Measurements from ENCODE around the gene SPRR2F.
"Not testable (repeated sequence)": the region's sequence is repeated elsewhere in the genome, so short reads cannot be mapped to it uniquely, and the experiment has no call there.

Gene SPRR2F, protein sequence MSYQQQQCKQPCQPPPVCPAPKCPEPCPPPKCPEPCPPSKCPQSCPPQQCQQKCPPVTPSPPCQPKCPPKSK
- 0 reads per million in 4 experiments for total RNA-seq

DNA sequence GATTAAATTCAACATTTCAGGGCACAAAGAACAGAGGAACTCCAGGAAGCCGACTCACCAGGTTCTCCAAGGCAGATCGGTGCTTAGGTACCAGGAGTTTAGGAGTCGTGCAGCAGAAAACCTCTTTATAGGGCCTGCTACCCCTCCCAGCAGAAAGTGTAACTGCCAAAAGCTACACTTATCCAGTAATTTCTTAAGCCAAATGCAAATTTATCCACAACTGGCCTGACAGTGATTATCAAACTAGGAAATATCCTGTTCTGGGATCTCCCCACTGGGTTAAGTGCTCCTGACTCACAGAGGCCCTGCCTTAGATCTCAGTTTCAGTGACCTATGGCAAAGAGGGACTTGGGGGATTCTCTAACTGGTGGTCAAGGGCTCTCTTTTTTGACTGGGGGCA is at the start of gene SPRR2F:
SPRR2F (minus strand) TSS at position 101 of the 400 bp plus-strand sequence. CDS start 783 bp downstream, outside the sequence.
- no peak for DNase-seq

DNA sequence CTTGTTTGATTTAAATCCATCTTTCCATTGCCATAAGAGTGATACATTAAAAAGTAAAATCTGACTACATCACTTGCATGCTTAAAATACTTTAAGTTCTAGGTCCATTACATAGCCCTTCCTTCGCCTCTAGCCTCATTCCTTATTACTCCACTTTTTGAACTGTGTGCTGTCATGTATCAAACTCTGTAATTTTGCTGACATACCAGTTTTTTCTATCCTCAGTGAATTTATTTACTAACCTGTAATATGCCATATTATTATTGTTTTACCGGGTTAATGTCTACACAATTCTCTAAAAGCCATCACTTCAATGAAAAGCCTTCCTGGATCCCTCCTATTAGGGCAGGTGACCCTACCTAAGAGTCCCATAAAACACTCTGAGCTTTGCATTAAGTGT is 42.2 kb upstream of the SPRR2F start:
- DNase-seq, result no peak

DNA sequence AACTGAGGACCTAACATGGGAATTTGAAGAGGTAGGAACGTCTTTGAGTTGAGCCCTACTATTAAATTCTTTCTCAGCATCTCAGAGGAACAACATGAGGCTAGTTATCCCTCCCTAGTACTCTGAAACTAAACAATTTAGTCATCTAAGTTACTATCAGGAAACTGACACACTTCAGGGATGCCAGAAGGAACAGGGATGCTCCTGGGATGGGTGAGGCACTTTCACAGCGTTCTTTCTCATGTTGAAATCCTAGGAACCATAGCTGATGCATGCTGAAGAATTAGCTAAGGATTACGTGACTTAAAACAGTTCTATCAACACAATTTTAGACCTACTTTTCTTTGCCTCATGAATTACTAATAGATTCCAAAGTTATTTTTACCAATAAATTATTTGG is 39.2 kb upstream of the SPRR2F start:
- no peak for DNase-seq

DNA sequence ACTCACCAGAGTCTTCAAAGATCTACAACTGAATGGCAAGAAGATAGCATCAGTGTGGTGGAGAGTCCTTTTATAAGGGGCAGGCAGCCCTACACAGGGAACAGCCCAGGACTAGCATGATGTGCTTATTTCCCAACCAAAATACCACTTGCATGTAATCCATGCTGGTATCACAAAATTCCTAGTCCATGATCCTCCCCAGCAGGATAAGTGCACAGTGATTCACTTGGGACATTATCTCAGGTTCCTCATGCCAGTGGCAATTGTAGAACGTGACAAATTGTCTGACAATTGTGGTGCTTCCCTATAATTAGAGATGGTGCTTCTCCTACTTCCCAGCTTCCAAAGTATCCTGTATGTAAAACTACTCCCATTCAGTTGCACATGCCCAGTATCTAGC is 37.5 kb upstream of the SPRR2F start, which contains the start of gene SPRR2G:
SPRR2G (minus strand) TSS at position 45 of the 400 bp plus-strand sequence. CDS start 780 bp downstream, outside the sequence.
- no peak for DNase-seq

DNA sequence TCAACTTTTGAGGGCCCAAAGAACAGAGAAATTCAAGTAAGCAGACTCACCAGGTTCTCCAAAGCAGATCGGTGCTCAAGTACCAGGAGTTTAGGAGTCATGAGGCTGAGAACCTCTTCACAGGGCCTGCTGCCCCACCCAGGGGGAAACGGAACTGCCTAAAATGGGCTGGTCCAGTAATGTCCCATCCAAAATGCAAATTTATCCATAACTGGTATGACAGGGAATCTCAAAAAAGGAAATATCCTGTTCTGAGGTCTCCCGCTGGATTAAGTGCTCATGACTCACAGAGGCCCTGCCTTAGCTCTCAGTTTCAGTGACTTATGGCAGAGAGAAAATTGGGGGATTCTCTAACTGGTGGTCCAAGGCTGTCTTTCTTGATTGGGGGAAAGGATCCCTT is 28.1 kb upstream of the SPRR2F start:
- DNase-seq, result no peak

DNA sequence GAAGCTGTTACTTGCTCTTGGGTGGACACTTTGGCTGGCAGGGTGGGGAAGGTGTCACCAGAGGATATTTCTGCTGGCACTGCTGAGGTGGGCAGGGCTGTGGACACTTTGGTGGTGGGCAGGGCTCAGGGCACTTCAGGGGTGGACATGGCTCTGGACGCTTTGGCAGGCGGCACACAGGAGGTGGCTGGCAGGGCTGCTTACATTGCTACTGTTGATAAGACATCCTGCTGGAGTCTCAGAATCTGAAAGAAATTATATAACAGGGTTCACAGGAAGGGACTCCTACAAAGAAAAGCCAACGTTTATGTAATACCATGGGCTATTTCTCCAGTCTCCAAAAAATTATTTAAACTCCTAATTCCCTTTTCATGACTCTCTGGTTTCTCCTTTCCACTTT is 27.2 kb upstream of the SPRR2F start:
- no peak for DNase-seq

DNA sequence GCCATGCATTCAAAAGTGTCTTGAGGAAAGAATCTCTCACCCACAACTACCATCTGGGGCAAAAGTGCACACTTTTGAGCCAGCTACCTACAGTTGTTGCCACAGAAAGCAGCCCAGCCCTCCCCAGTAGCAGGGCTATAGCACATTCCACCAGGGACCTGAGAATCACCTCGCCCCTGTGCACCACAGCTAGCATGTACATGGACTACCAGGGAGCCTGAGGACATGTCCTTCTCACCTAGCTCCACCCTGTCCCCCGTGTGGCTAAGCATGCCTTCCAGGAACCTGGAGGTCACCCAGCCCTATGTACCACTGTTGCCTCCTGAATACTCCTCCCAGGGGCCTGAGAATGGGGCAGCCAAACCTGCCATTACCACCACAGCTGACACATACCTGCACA is 20.4 kb upstream of the SPRR2F start:
- no peak for DNase-seq

DNA sequence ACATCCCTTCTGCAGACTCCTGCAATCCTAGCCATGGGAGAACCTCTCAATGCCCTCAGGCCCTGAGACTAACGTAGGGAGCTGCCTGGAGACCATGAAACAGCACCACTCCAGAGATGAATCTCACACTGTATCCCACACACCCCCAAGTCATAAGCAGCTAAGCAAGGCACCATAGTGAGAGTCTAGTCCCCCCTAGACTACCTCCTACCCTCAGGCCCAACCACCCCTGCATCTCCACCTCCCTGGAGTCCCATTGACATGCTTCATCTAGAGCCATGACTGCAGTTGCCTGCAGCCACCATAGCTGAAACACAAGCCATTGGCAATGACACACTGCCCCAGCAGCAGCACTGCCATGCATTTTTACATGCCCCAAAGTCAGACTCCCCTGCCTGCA is 20.0 kb upstream of the SPRR2F start:
- DNase-seq, result no peak

DNA sequence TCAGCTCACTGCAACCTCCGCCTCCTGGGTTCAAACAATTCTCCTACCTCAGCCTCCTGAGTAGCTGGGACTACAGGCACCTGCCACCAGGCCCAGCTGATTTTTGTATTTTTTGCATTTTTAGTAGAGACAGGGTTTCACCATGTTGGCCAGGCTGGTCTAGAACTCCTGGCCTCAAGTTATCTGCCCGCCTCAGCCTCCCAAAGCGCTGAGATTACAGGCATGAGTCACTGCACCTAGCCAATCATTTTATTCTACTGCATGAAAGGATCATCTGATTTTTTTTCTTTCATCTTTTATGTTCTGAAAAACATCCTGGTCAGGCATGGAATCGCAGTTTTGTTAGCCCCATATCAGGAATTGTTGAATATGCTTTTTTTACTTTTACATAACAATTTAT is 15.4 kb upstream of the SPRR2F start:
- not testable (repeated sequence) for DNase-seq

DNA sequence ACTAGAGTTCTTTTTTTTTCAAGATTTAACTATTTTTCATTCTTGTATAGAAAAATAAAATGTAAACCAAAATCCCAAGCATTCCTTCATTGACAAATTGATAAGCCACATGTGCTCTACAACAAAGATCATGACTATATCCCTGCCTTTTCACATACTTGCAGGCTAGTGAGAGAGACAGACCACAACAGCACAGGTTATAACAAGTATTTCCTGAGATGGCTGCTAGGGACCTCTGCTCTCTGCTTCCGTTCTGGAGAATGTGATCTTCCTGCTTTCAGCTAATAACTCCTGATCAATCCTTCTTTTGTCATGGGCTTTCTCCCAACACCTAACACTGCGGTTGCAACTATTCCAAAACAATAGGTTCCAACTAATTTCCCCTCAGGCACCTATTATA is 14.0 kb upstream of the SPRR2F start:
- DNase-seq, result no peak

DNA sequence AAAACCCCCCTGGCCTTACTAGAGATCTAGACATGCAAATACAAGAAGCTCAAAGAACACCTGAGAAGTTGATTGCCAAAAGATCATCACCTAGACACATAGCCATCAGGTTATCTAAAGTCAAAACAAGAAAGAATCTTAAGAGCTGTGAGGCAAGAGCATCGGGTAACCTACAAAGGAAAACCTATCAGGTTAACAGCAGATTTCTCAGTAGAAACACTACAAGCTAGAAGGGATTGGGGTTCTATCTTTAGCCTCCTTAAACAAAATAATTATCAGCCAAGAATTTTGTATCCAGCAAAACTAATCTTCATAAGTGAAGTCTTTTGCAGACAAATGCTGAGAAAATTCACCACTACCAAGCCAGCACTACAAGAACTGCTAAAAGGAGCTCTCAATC is 12.2 kb upstream of the SPRR2F start:
- DNase-seq, result no peak

DNA sequence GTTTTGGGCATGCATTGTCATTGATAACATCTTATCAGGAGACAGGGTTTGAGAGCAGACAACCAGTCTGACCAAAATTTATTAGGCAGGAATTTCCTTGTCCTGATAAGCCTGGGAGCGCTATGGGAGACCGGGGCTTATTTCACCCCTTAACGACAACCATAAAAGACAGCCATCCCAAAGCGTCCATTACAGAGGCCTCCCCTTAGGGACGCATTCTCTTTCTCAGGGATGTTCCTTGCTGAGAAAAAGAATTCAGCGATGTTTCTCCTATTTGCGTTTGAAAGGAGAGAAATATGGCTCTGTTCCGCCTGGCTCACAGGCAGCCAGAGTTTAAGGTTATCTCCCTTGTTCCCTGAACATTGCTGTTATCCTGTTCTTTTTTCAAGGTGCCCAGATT is 10.5 kb upstream of the SPRR2F start:
- DNase-seq, result not testable (repeated sequence)

DNA sequence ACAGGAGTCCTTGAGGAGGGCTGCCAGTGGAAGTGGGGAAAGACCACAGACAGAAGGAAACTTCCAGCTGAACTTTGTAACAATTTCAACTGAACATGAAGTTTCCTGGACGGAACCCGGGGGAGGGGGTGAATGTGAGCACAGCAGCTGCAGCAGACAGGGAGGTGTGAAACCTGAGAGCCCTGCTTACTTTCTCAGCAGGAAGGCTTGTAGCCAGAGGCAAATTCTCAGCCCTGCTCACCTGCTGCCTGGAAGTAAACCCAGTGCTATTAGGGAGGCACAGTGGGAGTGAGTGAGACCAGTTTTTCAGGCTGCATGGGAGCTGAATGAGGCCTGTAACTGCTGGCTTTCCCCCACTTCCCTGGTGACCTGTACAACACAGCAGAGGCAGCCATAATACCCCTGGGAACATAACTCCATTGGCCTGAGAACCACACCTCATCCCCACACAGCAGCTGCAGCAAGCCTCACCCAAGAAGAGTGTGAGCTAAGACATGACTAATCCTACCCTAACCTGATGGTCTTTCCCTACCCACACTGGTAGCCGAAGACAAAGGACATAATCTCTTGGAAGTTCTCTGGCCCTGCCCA is 9.6 kb upstream of the SPRR2F start:
- no peak for DNase-seq

DNA sequence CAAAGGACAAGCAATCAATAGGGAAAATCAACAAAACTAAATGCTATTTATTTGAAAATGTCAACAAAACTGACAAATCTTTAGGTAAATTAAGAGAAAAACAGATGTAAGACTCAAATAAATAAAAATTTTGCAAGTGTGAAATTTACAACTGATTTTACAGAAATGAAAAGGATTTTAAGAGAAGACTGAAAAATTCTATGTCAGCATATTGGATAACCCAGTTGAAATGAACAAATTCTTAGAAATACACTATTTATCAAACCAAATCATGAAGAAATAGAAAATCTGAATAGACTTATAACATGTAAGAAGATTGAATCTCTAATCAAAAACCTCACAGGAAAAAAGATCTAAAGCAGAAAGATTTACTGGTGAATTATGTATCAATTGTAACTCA is 7.6 kb upstream of the SPRR2F start:
- DNase-seq, result no peak

DNA sequence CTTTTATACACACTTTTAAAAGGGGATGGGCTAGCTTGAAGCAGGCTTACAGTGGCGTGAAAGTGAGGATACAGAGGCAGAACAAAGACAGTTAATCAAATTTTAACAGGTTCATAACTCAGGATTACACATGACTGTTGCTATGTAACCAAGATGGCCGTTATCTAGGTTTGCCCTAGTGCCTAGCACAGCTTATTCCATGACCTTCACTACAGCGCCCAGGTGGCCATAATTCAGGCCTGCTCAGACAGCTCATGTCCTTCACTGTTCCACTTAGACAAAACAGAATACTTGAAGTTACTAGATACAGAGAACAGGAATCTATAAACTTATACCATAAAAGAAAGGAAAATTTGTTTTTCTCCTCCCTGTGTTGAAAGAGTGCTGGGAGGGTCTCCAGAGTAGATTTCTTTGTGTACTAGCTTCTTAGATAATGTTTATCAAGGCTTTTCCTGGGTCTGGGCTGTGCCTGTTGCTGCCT is 6.2 kb upstream of the SPRR2F start:
- DNase-seq, result no peak

DNA sequence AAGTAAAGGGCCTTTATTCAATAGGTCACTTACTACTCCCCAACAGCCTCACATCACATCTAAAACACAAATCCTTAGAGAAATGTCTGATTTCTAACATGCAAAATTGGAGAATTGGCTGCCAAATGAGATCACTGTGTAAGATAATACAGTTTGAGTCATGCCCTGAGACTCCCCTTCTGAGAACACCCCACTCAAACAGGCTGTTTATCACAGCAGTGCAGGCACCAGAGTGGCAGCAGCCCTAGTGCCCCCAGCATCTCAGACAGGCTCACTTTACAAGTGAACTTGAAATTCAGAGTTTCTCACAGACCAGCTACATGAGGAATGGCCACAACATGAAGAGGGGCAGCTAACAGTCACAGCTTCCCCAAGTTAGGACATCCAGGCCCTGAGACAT is 1.9 kb upstream of the SPRR2F start:
- DNase-seq, result not testable (repeated sequence)

DNA sequence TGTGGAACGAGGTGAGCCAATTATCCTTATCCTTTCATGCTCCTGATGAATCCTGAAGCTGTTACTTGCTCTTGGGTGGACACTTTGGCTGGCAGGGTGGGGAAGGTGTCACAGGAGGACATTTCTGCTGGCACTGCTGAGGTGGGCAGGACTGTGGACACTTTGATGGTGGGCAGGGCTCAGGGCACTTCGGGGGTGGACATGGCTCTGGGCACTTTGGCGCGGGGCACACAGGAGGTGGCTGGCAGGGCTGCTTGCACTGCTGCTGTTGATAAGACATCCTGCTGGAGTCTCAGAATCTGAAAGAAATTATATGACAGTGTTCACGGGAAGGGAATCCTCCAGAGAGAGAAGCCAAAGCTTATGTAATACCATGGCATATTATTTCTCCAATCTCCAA is 862 bp downstream of the SPRR2F start:
- DNase-seq, result not testable (repeated sequence)

DNA sequence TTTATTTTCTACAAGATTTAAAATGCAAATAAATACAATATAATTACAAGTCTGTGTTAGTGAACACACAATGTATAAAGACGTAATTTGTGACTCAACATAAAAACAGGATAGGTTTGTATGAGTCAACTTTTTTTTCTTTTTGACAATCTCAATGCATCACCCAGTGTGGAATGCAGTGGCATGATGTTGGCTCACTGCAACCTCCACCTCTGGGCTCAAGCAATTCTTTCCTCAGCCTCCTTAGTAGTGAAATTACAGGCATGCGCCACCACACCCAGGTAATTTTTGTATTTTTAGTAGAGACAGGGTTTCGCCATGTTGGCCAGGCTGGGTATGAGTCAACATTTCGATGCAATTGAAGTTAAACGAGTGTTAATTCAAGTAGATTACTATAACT is 13.1 kb downstream of the SPRR2F start:
- DNase-seq, result no peak

DNA sequence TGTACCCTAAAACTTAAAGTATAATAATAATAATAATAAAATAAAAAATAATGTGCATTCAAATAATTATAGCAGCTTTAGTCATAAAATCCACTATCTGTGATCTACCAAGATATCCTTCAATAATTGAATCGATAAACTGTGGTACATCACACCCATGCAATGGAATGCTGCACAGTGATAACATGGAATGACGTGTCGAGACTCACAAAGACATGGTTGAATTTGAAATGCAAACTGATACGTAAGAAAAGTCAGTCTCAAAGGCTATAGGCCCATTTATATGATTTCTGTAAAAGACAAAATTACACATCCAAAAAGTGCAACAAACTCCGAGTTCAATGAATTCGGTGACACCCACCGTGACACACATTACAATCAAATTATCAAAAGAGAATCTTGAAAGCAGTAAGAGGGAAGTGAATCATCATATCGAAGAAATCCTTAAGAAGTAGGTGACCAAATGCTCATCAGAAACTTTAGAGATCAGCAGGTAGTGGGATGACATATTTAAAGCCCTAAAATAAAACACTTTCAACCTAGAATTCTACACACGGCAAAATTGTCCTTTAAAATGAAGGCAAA is 13.8 kb downstream of the SPRR2F start:
- DNase-seq, result no peak

DNA sequence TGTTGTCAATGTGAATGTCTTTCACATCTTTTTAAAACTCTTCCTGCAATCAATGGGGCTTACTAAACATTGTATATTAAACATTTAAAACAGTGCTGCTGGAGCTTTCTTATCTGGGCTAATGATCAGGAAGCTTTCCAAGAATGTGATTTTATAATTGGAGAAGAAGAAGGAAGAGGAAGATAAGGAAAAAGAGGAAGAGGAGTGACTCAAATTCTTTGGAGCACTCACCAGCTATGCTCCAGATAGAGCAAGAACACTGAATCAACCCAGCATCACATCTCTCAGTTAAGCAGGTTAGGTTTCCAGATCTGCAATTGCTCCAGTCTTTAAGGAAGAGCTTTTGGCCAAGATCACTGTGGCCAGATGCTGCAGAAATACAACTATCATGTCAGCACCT is 17.6 kb downstream of the SPRR2F start:
- DNase-seq, result no peak

DNA sequence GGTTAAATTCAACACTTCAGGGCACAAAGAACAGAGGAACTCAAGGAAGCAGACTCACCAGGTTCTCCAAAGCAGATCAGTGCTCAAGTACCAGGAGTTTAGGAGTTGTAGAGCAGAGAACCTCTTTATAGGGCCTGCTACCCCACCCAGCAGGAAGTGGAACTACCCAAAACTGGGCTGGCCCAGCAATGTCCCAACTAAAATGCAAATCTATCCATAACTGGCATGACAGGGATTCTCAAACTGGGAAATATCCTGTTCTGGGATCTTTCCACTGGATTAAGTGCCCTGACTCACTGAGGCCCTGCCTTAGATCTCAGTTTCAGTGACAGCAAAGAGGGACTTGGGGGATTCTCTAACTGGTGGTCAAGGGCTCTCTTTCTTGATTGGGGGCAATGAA is 18.9 kb downstream of the SPRR2F start, which contains the start of gene SPRR2E:
SPRR2E (minus strand) TSS at position 101 of the 400 bp plus-strand sequence. CDS start 775 bp downstream, outside the sequence.
- DNase-seq, result no peak

DNA sequence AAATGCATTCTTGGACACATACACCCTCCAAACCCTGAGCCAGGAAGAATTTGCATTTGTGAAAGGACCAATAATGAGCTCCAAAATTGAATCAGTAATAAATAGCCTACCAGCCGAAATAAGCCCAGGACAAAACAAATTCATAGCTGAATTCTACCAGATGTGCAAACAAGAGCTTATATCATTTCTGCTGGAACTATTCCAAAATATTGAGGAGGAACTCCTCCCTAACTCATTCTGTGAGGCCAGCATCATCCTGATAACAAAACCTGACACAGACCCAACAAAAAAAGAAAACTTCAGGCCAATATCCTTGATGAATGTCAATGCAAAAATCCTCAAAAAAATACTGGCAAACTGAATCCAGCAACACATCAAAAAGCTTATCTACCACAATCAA is 25.7 kb downstream of the SPRR2F start:
- DNase-seq, result no peak

DNA sequence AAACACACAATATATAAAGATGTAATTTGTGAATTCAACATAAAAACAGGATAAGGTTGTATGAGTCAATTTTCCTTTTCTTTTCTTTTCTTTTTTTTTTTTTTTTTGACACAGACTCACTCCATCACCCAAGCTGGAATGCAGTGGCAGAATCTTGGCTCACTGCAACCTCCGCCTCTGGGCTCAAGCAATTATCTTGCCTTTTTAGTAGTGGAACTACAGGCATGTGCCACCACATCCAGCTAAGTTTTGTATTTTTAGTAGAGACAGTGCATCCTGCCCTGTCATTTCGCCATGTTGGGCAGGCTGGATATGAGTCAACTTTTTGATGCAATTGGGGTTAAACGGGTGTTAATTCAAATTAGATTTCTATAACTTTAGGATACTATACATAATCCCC is 31.6 kb downstream of the SPRR2F start:
- DNase-seq, result no peak
